ENCODE results near the gene ADRB2. TPM values are rescaled to one million over a fixed set of nuclear protein-coding genes. Genes with fewer than 3 reads are reported as not detected.

The ADRB2 gene
- total RNA-seq, 1 experiment from 2014 or later, result 0.26 TPM

DNA sequence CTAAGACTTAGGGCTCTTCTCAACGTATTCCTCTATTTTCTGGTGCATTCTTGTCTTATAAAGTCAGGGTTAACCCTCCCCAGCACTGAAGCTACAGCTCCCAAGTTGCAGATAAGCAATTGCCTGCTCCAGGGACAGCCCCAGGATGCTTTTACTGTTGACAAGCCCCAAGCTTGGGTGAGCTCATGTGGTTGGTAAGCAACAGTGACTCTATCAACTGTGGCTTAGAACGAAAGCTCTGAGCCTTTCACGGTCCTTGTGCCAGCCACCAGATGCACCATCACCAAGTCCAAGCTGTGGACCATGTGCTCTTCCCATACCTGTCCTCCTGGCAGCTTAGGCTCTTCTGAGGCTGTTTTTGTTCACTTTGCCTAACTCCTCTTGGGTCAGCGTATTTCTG is 13.5 kb downstream of the ADRB2 start:
- no peaks in the 10 kb centered on the region for H3K9me3 Mint-ChIP-seq

More for the DNA sequence above, 13.5 kb downstream of the ADRB2 start:
- Mint-ChIP-seq H3K4me1 (peaks cover 5 to 10% of the 10 kb centered on the region in 2 experiments; a peak in 3 of 4 replicates), H3K36me3 (ENCODE audit: insufficient read depth in 1 of 3, low read depth in 3 of 3) (no peaks in the 10 kb centered on the region), H3K27ac (no peak overlapping the region; a peak in 1 of 7 replicates), H3K27me3 (ENCODE audit: low read depth) (peaks cover 3% of the 10 kb centered on the region), H3K4me3 (no peak overlapping the region)
- no peak overlapping the region for H2BK120ac ChIP-seq (ENCODE audit: low read depth, low read length, poor library complexity, severe bottlenecking)
- no peak overlapping the region for H4K8ac ChIP-seq (replicated peaks; ENCODE audit: insufficient read length, low read depth, low read length)
- no peak overlapping the region for H3K4me2 ChIP-seq (ENCODE audit: insufficient read depth, insufficient read length, low read length)
- H3K9me3 ChIP-seq (ENCODE audit: control insufficient read depth, low read depth, low read length), result no peaks in the 10 kb centered on the region
- H3K27me3 ChIP-seq (ENCODE audit: insufficient read depth, low read length), result no peaks in the 10 kb centered on the region
- H2AK5ac ChIP-seq (ENCODE audit: insufficient read length, low read length), result no peak overlapping the region
- no peak overlapping the region for H2BK12ac ChIP-seq (ENCODE audit: insufficient read length, low read depth, low read length)
- no peak overlapping the region for H3K27ac ChIP-seq (ENCODE audit: insufficient read length, low read depth, low read length)
- H3K23ac ChIP-seq (ENCODE audit: insufficient read length, low read depth, low read length), result no peak overlapping the region
- no peak overlapping the region for H4K5ac ChIP-seq (ENCODE audit: insufficient read length, low read depth, low read length)
- no peak overlapping the region for H3T11ph ChIP-seq (ENCODE audit: low read length)
- H4K91ac ChIP-seq (ENCODE audit: insufficient read length, low read depth, low read length), result no peak overlapping the region
- no peak overlapping the region for H3K18ac ChIP-seq (ENCODE audit: insufficient read length, low read depth, low read length)
- no peak overlapping the region for H3K14ac ChIP-seq (ENCODE audit: insufficient read depth, low read length)
- TF ChIP-seq, protein P1, sequence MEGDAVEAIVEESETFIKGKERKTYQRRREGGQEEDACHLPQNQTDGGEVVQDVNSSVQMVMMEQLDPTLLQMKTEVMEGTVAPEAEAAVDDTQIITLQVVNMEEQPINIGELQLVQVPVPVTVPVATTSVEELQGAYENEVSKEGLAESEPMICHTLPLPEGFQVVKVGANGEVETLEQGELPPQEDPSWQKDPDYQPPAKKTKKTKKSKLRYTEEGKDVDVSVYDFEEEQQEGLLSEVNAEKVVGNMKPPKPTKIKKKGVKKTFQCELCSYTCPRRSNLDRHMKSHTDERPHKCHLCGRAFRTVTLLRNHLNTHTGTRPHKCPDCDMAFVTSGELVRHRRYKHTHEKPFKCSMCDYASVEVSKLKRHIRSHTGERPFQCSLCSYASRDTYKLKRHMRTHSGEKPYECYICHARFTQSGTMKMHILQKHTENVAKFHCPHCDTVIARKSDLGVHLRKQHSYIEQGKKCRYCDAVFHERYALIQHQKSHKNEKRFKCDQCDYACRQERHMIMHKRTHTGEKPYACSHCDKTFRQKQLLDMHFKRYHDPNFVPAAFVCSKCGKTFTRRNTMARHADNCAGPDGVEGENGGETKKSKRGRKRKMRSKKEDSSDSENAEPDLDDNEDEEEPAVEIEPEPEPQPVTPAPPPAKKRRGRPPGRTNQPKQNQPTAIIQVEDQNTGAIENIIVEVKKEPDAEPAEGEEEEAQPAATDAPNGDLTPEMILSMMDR (conservative IDR thresholded peaks at IDR 0.05), result no peak
- H3K56ac ChIP-seq (ENCODE audit: insufficient read length, low read depth, low read length), result no peak overlapping the region
- H3K23me2 ChIP-seq (ENCODE audit: insufficient read length, low read depth, low read length, poor library complexity, severe bottlenecking), result no peaks in the 10 kb centered on the region
- H3K4ac ChIP-seq (ENCODE audit: low read depth, low read length), result no peak overlapping the region
- H3K4me1 ChIP-seq (ENCODE audit: insufficient read depth, low read length), result no peaks in the 10 kb centered on the region
- H2BK15ac ChIP-seq (ENCODE audit: low read depth, low read length), result no peak overlapping the region
- H4K20me1 ChIP-seq (ENCODE audit: control insufficient read depth, insufficient read depth, insufficient read length), result no peaks in the 10 kb centered on the region
- H2BK5ac ChIP-seq (ENCODE audit: insufficient read length, low read length), result no peak overlapping the region
- H3K79me2 ChIP-seq (ENCODE audit: insufficient read depth, low read length), result no peaks in the 10 kb centered on the region
- no peaks in the 10 kb centered on the region for H3K79me1 ChIP-seq (ENCODE audit: insufficient read depth, low read depth, low read length, poor library complexity, severe bottlenecking)
- H2AFZ ChIP-seq (ENCODE audit: low read length), result no peak overlapping the region
- no peak for DNase-seq
- H3K9ac ChIP-seq (ENCODE audit: extremely low read depth, insufficient read length, low read length), result no peak overlapping the region
- no peak overlapping the region for H2BK20ac ChIP-seq (ENCODE audit: low read depth, low read length, poor library complexity, severe bottlenecking)
- whole genome bisulfite sequencing (ENCODE audit: extremely low coverage, insufficient read length, low lambda C conversion rate), result no CpG with 5 or more reads among the region's 4 CpGs

All from H9 (cell line).